Left ventricle myocardium superior (tissue), 1 donor: ENCODE results near the gene POLD4. TPM values are rescaled to one million over a fixed set of nuclear protein-coding genes. Genes with fewer than 3 reads are reported as not detected.

Experiments
- ATAC-seq: fragments of 200-7000 bp; cut with Tn5 transposase; one replicate; pipeline ENCODE4 v1.9.1; 2020; ENCODE audit warnings: mild to moderate bottlenecking, moderate library complexity
- DNase-seq: peaks from one replicate; pipeline ENCODE4 v3.0.0-alpha.2; 2020
- intact Hi-C: fragments of 100-400 bp; cut with micrococcal nuclease; formaldehyde crosslinking; loops from one replicate; pipeline ENCODE4 v1.11.0; 2022
- total RNA-seq: library from RNA; stranded (reverse); fragmentation: NEBNext Ultra II Directional; extraction: Animal tissue kit (Norgen Biotek cat#: 25700); gene quantifications from one replicate; pipeline ENCODE4 v1.2.1, GENCODE V29; 2021
- donor health status: DM: no; HTN: yes; CAD: no; lungs with severe emphysema.

Gene POLD4
- total RNA-seq, 1 donor from 2014 or later: 40.3 TPM

DNA sequence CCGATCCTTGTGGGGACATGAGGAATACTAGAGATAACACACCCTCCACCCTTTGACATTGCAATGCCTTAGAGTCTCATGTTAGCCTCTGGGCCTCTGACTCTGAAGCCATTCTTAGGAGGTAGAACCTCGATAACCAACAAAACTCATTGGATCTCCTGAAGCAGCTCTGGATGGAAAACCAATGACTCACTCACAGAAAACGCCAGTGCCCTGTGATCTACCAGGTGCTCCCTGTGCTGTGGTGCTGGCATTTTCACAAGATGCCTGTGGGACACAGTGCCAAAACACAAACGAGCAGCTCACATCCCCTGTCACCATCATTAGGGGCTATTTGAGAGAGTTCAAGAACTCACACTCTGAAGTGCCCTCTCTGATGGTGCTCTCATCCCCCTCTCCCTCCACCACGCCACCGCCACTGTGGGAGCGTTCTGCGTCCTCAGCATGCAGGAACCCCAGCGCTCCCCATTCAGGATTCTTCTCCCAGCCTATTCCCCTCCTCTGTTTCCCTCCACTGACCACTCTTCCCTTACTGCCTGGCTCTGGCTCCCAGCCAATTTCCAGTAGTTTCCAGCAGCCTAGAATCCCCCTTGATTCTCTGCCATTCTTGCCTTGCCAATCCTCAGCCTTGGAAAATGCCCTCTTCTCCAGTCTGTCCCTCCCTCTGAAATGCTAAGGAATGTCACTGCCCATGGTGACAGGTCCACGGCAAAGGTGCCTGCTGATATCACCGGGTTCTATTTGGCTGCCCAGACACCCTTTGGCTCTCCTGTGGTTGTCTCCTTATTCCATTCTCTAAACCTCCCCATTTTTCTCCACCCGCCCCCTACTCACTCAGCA, 4.7 kb upstream of the POLD4 start:
- no peak for ATAC-seq
- no peak for DNase-seq
- intact Hi-C loops: no loop called here

DNA sequence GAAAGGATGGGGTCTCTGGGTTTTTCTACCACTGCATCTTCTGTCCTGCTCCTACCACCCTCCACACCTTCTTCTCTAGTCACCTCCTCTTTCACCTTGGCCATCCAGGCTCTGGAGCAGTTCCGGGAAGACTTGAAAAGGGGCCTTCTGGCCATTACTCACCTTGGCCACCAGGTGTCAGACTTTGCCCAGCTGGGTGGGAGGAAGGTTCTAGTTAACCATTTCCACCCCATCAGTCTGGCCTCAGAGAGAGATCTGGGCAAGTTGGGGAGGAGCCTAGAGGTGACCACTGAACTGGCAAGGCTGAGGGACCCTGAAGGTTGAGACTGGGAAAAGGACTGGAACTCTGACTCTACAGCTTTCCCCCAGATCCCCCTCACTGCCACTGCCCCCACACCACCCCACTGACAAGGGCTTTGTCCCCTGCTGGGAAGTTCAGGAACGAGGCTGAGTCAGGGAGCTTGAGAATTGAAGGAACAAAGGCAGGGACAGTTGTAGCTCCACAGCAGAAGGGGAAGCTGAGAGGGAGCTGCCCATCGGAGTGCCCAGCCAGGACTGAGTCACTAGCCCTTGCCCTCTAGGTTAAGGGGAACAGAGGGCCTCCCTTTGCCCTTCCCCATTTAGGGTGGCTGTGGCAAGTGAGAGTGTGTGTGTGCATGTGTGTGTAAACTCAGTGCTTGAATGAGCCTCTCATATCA, 3.7 kb upstream of the POLD4 start:
- no peak for ATAC-seq
- peak; percentile 57 for DNase-seq
- intact Hi-C loops: no loop called here

DNA sequence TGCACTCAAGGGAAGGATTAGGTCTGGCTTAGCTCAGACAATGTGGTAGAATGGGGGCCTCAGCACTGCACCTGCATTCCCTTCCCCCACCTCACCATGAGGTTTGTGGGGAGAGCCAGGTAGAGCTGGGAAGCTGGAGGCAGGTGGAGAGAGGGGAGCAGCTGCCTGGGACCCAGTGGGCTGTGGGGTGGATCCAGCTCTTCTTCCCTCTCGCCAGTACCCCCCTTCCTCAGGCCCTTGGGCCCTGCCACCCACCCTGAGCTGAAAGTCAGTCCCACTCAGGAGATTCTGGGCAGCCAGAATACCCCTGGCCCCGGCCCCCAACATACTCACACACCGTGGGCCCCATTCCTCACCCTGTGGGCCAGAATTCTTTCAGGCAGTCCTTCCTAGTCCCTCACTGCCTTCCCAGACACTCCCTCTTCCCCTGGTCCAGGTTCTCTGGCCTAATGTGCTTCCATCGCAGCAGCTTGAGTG, 3.1 kb upstream of the POLD4 start:
- intact Hi-C loops: no loop called here
- DNase-seq (no peak), ATAC-seq (no peak)

DNA sequence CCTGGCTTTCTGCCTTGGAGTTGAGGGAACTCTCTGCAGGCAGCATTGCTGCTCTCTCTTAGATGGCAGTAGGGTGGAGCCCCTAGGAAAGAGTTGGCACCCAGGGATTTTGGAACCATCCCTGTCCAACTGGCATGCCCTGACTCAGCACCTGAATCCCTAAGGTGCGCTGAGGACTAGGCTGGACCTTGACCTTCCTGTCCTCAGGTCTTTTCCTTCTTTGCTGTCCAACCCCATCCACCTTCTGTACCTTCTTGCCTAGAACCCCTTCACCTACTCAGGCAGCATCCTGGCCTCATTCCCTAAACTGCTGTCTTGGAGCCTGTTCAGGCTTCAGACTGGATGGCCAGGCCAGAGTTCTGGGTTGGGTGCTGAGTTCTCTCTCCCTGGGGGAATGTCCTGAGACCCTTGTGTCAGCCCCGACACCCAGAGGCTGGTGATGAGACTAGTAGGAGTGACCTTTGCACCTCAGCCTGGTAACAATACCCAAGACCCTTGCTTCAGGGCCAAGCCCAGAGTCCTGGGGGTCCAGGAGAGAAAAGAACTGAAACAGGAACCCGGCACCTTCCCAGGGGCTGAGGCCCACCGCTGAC, 2.5 kb upstream of the POLD4 start:
- DNase-seq (no peak), ATAC-seq (no peak)
- intact Hi-C loops: no loop called here

DNA sequence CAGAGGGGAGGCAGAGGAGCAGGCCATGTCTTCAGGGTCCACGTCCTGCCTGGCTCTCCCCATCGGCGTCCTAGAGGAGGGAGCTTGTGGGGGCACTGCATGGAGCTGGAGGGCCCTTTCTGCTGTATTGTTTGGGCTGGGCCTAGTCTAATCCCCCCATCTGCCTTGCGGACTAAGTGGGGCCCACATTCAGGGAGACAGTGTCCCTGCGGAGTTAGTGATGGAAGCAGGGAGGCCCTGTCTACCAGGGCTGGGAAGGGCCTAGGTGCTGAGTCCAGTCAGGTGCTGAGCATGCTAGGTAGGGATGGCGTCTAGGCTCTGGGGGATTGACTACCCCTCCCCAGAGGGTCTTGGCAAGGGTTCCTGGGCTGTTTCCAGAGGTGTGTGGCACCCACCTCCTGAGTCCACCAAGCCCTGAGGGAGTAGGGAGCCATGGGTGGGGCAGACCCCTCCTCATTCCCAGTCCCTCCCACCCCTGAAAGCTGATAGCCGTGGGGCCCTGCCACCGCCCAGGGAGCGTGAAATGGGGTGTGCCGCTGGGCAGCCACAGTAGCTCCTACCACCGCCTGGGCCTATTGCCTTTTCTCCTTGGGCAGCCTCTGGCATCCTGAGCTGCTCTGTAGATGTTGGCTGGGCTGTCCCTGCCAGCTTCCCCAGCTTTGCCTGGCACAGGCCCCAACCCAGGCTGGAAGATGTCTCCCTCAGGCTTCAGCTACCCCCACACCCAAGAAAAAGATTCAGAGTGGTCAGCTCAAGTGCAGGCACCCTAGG, 1.9 kb upstream of the POLD4 start:
- DNase-seq: no peak
- intact Hi-C loops: no loop called here

DNA sequence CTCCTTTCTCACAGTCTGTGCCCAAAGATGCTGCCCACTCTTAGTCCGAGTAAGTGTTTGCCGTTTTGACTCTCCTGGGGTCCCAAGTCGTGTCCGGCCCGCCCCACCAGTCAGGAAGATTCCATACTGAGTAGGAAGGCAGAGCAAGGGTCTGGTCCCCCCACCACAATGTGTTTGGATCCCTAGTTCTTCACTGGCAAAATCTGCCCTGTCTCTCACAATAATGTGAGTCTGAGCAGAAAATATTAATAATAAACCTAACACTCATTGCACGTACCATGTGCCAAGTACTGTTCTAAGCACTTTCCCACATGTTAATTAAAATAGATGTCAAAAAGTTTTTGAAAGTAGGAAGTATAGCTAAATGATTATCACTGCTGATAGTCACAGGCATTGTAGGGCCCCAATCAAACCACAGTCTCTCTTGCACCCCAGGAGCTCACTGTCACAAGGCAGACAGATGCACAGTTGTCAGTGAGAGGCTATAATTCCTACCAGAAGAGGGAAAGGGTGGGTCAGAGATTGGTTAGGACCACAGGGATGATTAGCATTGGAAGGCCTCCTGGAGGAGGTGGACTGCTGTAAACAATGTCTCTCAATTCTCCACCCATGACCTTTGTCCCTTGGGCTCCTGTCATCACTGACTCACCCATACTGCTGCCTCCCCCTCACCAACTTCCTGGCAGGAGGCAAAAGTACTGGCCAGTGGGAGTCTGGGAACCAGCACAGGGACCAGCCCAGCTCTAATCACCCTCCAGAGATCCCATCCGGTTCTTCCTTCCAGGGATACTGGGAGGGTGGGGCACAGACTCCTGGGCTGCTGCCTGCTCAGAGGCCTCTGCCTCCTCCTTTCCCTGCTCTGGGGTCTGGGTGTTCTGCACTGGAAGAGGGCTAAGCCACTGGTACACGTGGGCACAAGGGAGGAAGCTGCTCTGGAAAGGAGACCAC, 1.0 kb upstream of the POLD4 start:
- intact Hi-C loops: no loop called here
- ATAC-seq (peak; percentile 26), DNase-seq (peak; percentile 56)

More for the DNA sequence above, 1.9 kb upstream of the POLD4 start:
- ATAC-seq: no peak

DNA sequence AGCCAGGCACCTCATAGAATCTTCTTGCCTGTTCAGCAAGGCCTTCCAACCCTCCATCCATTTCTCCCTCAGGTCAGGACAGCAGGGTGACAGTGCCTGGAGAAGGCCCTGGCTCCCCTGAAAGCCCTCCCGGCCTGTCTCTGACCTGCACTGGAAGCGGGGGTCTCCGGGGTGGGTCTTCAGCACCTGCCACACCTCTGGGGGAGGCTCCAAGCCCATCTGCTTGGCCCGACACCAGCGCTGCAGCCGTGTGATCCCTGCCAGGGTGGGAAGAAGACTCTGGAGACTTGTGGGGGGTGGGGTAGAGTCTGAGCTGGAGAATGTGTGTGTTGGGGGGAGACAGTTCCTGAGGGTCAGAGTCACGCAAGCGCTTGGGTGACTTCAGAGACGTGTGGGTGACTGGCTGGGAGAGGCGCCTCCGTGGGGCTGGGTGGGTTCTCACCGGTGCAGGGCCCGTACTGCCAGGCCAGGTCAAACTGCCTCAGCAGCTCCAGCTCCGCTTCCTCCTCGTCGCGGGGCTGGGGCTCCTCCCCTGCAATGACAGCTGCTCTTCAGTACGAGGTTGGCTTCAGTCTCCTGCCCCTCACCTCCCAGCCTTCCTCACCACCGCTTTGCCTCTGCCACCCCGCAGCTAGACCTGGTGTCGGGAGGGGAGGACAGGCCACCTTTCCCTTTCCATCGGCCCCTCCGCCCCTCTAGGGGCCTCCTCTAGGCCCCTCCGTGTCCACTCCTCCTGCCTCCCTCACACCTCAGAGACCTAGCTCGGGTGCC, 615 bp downstream of the POLD4 start:
- peak; percentile 69 for DNase-seq
- intact Hi-C loops: no loop called here
- peak; percentile 18 for ATAC-seq

DNA sequence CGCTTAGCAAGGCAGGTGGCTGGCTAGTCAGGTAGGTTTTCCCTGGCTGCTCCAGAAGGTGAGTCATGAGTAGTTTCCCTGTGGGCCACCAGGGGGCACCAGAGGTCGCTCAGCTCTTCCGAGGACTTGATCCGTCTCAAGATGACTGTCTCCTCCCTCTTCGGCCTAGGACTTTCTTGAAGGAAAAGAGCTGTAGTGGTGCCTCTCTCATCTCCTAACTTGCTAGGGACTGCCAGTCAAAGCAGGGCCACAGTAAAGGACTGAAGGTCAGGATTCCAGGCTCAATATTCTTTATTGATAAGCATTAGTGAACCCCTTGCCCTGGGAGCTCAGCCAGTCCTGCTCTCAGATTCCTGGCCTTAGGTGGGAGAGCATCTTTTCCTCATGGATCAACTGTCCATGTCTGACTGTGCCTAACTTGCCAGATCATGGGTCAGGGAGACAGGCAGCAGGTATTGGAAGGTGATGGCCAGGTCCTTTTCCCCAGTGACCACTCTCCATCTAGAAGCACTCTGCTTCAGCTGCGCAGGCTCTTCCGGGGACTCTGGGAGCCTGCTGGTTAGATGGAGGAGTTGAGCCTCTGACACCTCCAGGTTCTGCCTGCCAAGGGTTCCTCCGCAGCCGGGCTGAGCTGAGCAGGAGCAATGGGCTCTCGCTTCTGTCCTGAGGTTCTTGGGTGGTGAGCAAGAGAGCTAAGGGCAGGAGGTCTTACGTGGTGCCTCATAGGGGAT, 1.9 kb downstream of the POLD4 start:
- intact Hi-C loops: no loop called here
- ATAC-seq (peak; percentile 4), DNase-seq (peak; percentile 75)

DNA sequence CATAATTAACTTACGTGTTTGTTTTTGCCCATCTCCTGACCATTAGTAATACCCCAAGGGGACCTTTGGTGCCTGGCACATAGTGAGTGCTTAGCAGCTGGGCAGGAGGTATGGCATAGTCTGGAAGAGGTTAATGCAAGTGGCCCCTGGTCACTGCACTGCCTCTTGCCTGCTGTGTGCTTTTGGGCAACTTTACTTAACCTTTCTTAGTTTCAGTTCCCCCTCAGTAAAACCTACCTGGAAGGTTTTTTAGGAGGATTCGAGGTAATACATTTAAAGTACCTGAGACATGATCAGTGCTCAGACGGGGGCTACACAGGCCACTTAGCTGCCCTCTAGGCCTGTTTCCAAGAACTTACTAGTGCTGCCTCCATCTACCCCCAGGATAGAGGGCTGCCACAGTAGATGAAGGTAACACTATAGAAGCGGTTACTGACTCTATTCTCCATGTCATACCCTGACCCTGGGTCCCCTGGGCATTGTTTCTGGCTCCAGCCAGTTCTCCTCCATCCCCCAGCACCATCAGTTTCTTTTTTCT, 3.3 kb downstream of the POLD4 start:
- ATAC-seq (no peak), DNase-seq (no peak)
- intact Hi-C loops: no loop called here

DNA sequence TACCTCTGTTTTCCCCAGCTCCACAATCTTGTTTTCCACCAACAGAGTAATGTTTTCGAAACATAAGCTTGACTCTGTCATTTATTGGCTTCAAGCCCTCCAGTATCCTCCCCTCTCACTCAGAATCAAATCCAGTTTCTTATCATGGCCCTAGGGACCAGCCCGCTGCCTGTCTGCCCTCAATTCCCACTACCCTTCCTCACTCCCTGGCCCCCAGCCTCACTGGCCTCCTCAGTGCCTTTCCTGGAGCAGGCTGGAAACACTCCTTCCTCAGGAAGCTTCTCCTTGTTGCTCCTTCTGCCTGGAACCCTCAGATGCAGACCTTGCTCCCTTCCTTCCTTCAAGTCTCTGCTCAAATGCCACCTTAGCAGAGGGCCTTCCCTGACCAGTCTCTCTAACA, 3.9 kb downstream of the POLD4 start:
- DNase-seq (no peak), ATAC-seq (no peak)
- intact Hi-C loops: no loop called here

DNA sequence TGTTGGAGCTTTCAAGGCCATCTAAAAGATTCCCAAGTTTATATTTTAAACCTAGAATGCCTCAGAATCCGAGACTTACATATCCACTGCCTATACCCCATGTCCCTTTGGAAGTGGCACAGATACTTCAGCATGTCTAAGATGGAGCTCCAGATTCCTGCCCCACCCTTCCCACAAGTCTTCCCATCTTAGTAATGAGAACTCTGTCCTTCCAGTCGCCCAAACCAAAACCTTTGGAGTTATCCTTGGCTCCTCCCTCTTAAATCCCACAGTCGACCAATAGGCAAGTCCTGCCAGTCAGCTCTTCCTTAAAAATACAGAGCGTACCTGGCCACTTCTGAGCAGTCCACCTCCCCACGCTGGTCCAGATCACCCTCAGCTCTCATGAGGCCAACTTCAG, 4.3 kb downstream of the POLD4 start:
- DNase-seq: no peak
- intact Hi-C loops: no loop called here
- ATAC-seq: no peak

DNA sequence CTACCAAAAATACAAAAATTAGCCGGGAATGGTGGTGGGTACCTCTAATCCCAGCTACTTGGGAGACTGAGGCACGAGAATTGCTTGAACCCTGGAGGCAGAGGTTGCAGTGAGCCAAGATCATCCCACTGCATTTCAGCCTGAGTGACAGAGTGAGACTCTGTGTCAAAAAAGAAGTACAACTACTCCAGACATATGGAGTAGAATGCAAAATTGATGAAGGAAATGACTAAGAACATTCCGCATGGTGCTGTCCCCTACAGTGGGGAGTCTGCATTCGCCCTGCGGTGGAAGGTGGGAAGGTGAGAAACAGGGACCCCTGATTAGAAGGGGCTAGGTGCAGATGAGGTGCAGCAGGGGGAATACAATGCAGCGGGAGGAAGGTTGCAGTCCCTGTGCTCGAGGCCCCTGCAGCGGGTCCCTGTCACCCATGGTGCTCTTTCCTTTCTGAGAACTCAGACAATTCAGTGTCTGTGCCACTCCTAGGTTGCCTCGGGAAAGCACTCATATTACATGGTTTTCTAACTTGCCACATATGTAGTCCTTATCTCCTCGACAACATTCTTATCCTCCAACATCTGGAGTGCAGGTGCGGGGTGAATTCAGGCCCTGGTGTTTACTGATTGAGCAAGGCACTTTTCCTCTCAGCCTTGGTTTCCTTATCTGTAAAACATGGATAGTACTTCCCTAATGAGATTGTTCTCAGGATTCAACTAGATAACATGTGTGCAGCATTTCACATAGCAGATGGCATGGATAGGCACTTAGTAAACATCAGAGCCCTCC, 5.2 kb downstream of the POLD4 start:
- ATAC-seq (no peak), DNase-seq (no peak)
- intact Hi-C loops: no loop called here

DNA sequence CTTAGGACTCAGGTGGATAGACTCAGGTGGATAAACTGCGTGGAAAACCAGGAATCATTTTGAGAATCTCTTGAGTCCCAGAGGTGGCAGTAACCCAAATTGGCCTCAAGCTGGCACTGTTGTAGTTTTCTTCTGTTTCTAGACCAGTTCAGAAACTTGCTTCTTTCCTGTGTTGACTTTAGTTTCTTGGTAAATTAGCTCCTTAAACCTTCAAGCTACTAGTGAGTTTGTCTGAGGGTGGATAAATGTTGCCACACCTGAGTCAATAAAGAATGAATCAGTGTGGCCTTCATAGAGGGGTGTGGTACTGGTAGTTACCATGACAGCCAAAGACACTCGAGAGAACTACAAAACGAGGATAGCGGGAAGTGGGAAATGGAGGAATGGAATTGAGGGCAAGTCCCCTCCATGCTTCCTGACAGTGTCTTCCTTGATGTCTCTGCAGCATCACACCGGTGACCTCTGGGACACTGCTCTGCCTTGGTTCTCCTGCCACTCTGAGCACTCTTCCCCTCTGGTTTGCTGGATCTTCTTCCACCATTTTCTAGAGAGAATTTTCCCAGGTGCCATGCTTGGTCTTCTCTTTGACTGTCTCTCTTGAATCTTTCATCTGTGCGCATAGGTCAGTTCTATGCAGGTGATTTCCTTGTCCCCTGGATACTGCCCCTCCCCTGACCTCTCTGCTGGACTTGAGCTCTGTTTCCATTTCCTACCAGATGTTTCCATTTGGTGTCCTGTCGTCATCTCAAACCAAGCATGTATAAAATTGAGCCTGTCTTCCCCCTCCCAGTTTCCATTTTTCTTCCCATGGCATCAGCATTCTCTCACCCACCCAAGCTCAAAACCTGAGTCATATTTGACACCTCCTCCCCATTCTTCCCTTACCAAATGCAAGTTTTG, 7.2 kb downstream of the POLD4 start:
- DNase-seq (no peak), ATAC-seq (no peak)
- intact Hi-C loops: no loop called here

DNA sequence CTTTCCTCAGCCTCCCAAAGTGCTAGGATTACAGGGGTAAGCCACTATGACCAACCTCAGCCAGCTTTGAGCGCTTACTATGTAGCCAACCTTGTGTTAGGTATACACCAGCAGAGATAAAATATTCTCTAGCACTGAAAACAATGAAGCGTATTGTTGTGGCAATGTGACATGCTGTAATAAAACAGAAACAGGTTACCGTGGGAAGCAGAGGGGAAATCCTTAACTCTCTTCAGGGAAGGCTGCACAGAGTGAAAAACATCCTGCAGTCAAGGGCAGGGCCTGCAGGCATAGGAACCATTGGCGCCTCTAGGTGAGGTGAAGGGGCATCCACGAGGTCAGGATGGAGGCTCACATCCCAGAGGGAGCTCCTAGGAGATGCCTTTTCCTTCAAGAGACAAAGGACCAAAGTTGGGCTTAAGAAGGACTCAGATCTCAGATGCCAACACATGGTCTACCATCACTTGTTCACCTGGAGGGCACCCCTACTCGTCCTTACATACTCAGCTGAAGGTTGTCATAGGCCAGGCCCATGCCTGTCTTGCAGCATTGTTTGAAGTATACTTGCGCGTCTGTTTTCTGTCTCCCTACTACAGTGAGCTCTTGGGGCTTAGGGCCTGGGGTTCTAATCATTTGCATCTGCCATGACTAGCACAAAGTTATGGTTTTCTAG, 8.0 kb downstream of the POLD4 start:
- intact Hi-C loops: no loop called here
- ATAC-seq: no peak

DNA sequence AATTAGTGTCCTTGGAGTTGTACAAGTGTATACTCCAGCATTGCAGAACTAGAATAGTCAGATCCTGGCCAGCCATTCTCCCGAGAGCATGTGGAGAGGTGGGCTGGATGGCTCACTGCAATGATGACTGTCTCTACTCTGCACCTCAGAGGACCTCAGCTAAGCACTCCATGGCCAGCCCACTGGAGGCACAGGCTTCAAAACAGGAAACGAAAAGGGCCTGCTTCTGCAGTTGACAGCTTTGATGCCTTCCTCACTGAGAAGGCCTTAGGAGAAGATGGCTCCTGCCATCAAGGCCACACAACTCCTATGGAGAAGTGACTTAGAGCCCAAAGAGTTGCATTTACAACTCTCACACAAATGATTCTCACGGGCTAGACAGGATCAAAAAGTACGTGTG, 9.1 kb downstream of the POLD4 start:
- intact Hi-C loops: no loop called here
- no peak for ATAC-seq
- DNase-seq: no peak

More for the DNA sequence above, 8.0 kb downstream of the POLD4 start:
- no peak for DNase-seq
